Tibial nerve (tissue), 4 donors: ENCODE results near the gene GCSAM.

Experiments used
- EP300 ChIP-seq, 2 donors: sonication (generic); formaldehyde crosslinking; IDR thresholded peaks; one replicate each; pipeline ENCODE4 v1.6.1; 2017; ENCODE audit warnings: antibody characterized with exemption in 2 of 2, mild to moderate bottlenecking in 1 of 2
- POLR2A ChIP-seq, 2 donors: fragments of 450-650 bp; IDR thresholded peaks; one replicate each; pipeline ENCODE4 v1.6.1; 2017; ENCODE audit warnings: antibody characterized with exemption in 2 of 2, mild to moderate bottlenecking in 2 of 2, moderate library complexity in 2 of 2
- TF ChIP-seq, protein P1 (sequence below), 5 experiments: fragments of 200-600 bp in 3 of 5; fragments of 450-650 bp in 2 of 5; sonication (generic) in 3 of 5; IDR thresholded peaks; one replicate each; pipeline ENCODE4 v1.5.1; 2016 to 2019; ENCODE audit warnings: antibody characterized with exemption in 5 of 5, mild to moderate bottlenecking in 3 of 5, moderate library complexity in 2 of 5

DNA sequence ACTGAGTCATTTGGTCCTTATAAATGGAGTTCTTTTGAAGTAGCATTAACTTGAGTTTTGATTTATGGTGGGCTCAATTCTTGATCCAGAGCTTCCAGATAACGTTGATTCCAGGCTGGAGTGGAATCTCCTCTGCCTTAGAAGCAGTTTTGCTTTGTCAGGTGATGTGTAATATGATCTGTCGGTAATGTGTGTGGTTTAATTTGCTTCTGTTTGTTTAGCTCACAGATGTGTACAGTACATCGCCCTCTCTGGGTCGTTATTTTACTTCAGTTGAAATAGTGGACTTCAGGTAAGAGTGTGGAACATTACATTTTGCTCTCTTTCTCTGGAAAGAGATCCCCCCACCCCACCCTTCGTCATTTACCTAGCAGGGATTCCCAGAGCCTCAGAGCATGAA is 23.7 kb downstream of the GCSAM start:
- TF ChIP-seq, protein P1, sequence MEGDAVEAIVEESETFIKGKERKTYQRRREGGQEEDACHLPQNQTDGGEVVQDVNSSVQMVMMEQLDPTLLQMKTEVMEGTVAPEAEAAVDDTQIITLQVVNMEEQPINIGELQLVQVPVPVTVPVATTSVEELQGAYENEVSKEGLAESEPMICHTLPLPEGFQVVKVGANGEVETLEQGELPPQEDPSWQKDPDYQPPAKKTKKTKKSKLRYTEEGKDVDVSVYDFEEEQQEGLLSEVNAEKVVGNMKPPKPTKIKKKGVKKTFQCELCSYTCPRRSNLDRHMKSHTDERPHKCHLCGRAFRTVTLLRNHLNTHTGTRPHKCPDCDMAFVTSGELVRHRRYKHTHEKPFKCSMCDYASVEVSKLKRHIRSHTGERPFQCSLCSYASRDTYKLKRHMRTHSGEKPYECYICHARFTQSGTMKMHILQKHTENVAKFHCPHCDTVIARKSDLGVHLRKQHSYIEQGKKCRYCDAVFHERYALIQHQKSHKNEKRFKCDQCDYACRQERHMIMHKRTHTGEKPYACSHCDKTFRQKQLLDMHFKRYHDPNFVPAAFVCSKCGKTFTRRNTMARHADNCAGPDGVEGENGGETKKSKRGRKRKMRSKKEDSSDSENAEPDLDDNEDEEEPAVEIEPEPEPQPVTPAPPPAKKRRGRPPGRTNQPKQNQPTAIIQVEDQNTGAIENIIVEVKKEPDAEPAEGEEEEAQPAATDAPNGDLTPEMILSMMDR (IDR thresholded peaks at IDR 0.05) = no peak
- TF ChIP-seq POLR2A (IDR thresholded peaks at IDR 0.05) (no peak), EP300 (IDR thresholded peaks at IDR 0.05) (no peak)
